ENCODE measurements around the gene CTCFL. TPM values are rescaled to one million over a fixed set of nuclear protein-coding genes. Genes with fewer than 3 reads are reported as not detected.

Gene CTCFL
- total RNA-seq, 1 experiment from 2014 or later = not detected

- no peak for DNase-seq
- no peaks in the 10 kb centered on the region for H3K36me3 ChIP-seq (ENCODE audit: low read depth)
- no peak overlapping the region for H3K27ac ChIP-seq
- H3K27me3 ChIP-seq (ENCODE audit: insufficient read depth, low read depth) = peaks cover 75% of the 10 kb centered on the region
- no peak overlapping the region for H3K4me2 ChIP-seq
- no peaks in the 10 kb centered on the region for H3K79me2 ChIP-seq (ENCODE audit: low read depth)
- no peaks in the 10 kb centered on the region for H3K9me3 ChIP-seq (ENCODE audit: insufficient read depth, low read depth)
- no peak overlapping the region for H3K4me3 ChIP-seq
- ChIA-PET POLR2A (ENCODE audit: unreplicated experiment) (interaction anchor here (0.7 kb wide), 1 partner anchor 41 kb away, joined by 3 read pairs; no protein-coding TSS in a partner anchor), CTCF (interaction anchor here (0.7 kb wide), 1 partner anchor 9 kb away, joined by 3 read pairs; no protein-coding TSS in a partner anchor)
- H2AFZ ChIP-seq = no peak overlapping the region
- H4K20me1 ChIP-seq (ENCODE audit: insufficient read depth) = no peaks in the 10 kb centered on the region
- BruUV-seq (replicated peaks) = no TSS peak
- H3F3A ChIP-seq (ENCODE audit: insufficient read depth, low read depth) = no peaks in the 10 kb centered on the region
- H3K4me1 ChIP-seq (replicated peaks; ENCODE audit: insufficient read depth) = no peaks in the 10 kb centered on the region
- no peaks in the 10 kb centered on the region for H3K9me2 ChIP-seq (ENCODE audit: insufficient read depth)
- no peak for TF ChIP-seq EZH2 (IDR thresholded peaks at IDR 0.05; ENCODE audit: low read depth)
- no peak for TF ChIP-seq CTCF (conservative IDR thresholded peaks at IDR 0.05)
- intact Hi-C loops (cut with micrococcal nuclease; ENCODE audit: unreplicated experiment) = no loop called here
Measured at GRCh38 chr20:57476084-57476526, 48.8 kb downstream of the CTCFL start.

GRCh38 chr20:57475388-57476083 is 49.4 kb downstream of the CTCFL start:
- no peaks in the 10 kb centered on the region for H3K4me1 ChIP-seq (replicated peaks; ENCODE audit: insufficient read depth)
- no peak overlapping the region for H3K4me3 ChIP-seq
- no peak for DNase-seq
- H4K20me1 ChIP-seq (ENCODE audit: insufficient read depth) = no peaks in the 10 kb centered on the region
- no peak overlapping the region for H3K4me2 ChIP-seq
- POLR2A ChIA-PET (ENCODE audit: unreplicated experiment) = interaction anchor here (0.7 kb wide), 1 partner anchor 40 kb away, joined by 3 read pairs; no protein-coding TSS in a partner anchor
- no peaks in the 10 kb centered on the region for H3K36me3 ChIP-seq (ENCODE audit: low read depth)
- CTCF ChIA-PET = interaction anchor here (0.7 kb wide), 1 partner anchor 10 kb away, joined by 3 read pairs; no protein-coding TSS in a partner anchor
- H3K27me3 ChIP-seq (ENCODE audit: insufficient read depth, low read depth) = peaks cover 77% of the 10 kb centered on the region
- TF ChIP-seq CTCF (conservative IDR thresholded peaks at IDR 0.05) = no peak
- H2AFZ ChIP-seq = no peak overlapping the region
- no peaks in the 10 kb centered on the region for H3K79me2 ChIP-seq (ENCODE audit: low read depth)
- H3K9me2 ChIP-seq (ENCODE audit: insufficient read depth) = no peaks in the 10 kb centered on the region
- H3K9me3 ChIP-seq (ENCODE audit: insufficient read depth, low read depth) = no peaks in the 10 kb centered on the region
- BruUV-seq (replicated peaks) = no TSS peak
- intact Hi-C loops (cut with micrococcal nuclease; ENCODE audit: unreplicated experiment) = no loop called here
- no peak overlapping the region for H3K27ac ChIP-seq
- no peaks in the 10 kb centered on the region for H3F3A ChIP-seq (ENCODE audit: insufficient read depth, low read depth)

- no peaks in the 10 kb centered on the region for H3K9me2 ChIP-seq (ENCODE audit: insufficient read depth)
- H3K4me1 ChIP-seq (replicated peaks; ENCODE audit: insufficient read depth) = no peaks in the 10 kb centered on the region
- no peaks in the 10 kb centered on the region for H3F3A ChIP-seq (ENCODE audit: insufficient read depth, low read depth)
- H3K4me2 ChIP-seq = no peak overlapping the region
- no peak overlapping the region for H3K4me3 ChIP-seq
- H3K27me3 ChIP-seq (ENCODE audit: insufficient read depth, low read depth) = peaks cover 85% of the 10 kb centered on the region
- no peak overlapping the region for H3K27ac ChIP-seq
- ChIA-PET CTCF (no interaction called here), POLR2A (ENCODE audit: unreplicated experiment) (no interaction called here)
- no peaks in the 10 kb centered on the region for H4K20me1 ChIP-seq (ENCODE audit: insufficient read depth)
- H3K36me3 ChIP-seq (ENCODE audit: low read depth) = no peaks in the 10 kb centered on the region
- H3K9me3 ChIP-seq (ENCODE audit: insufficient read depth, low read depth) = no peaks in the 10 kb centered on the region
- H3K79me2 ChIP-seq (ENCODE audit: low read depth) = no peaks in the 10 kb centered on the region
- no peak for TF ChIP-seq CTCF (conservative IDR thresholded peaks at IDR 0.05)
- no peak for TF ChIP-seq EZH2 (IDR thresholded peaks at IDR 0.05; ENCODE audit: low read depth)
- no peak for DNase-seq
- intact Hi-C loops (cut with micrococcal nuclease; ENCODE audit: unreplicated experiment) = loop anchor here (5.0 kb wide), 1 partner anchor 38 kb away; no protein-coding TSS in a partner anchor
- BruUV-seq (replicated peaks) = no TSS peak
- H2AFZ ChIP-seq = no peak overlapping the region
Measured at GRCh38 chr20:57474816-57475215, 50.1 kb downstream of the CTCFL start.
